Measurements from ENCODE around the gene DIO2. TPM values are rescaled to one million over a fixed set of nuclear protein-coding genes. Genes with fewer than 3 reads are reported as not detected.

DIO2 gene
- total RNA-seq, 4 donors from 2014 or later = 54.0 to 142 (median 123) TPM

GRCh38 chr14:80215081-80215480, 3.8 kb upstream of the DIO2 start:
- Histone ChIP-seq H3K36me3 (no peaks in the 10 kb centered on the region), H3K27ac (peak overlapping the region in 3 of 4 donors; percentile 5 to 80 (median 78)), H3K4me3 (no peak overlapping the region), H3K9me3 (no peaks in the 10 kb centered on the region), H3K4me1 (peaks cover 3 to 53% (median 8%) of the 10 kb centered on the region in 3 donors), H3K27me3 (peaks cover 0 to 11% (median 0%) of the 10 kb centered on the region in 4 donors)
- WGBS, 2 donors = 78 to 83% methylated on average over 4 of the region's 4 CpGs
- no peak for TF ChIP-seq CTCF (IDR thresholded peaks at IDR 0.05)
- no peak for TF ChIP-seq POLR2A (IDR thresholded peaks at IDR 0.05)
- no peak for DNase-seq
- intact Hi-C loops (cut with DNase I) = loop anchor here (10.0 kb wide), 1 partner anchor 370 kb away; no protein-coding TSS in a partner anchor

DNA sequence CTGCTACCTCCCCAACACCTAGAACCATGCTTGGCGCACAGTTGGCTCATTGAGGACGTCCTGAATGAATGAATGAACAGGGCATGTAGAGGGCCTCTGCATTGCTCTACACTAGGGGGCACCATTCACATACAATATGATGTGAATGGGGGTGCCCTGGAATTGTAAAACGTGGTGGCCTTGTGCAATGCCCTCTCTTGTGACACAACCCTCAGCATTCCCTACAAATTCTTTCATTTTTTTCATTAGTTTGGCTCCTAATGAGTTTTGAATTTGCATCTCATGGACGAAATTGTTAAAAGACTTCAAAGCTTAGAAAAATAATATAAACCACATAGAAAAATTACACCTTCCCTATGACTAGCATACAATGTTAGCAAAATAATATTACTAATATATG, 2.3 kb upstream of the DIO2 start:
- TF ChIP-seq POLR2A (IDR thresholded peaks at IDR 0.05) (no peak), CTCF (IDR thresholded peaks at IDR 0.05) (peak in 5 of 6 experiments; percentile 34 to 62 (median 46))
- Histone ChIP-seq H3K4me1 (peaks cover 3 to 53% (median 8%) of the 10 kb centered on the region in 3 donors), H3K36me3 (no peaks in the 10 kb centered on the region), H3K27ac (no peak overlapping the region), H3K9me3 (no peaks in the 10 kb centered on the region), H3K27me3 (peaks cover 0 to 11% (median 0%) of the 10 kb centered on the region in 4 donors), H3K4me3 (no peak overlapping the region)
- DNase-seq = no peak
- 45 to 47% methylated on average over 2 to 4 of the region's 4 CpGs for WGBS, 2 donors
- intact Hi-C loops (cut with DNase I) = loop anchor here (10.0 kb wide), 1 partner anchor 371 kb away; no protein-coding TSS in a partner anchor

DNA sequence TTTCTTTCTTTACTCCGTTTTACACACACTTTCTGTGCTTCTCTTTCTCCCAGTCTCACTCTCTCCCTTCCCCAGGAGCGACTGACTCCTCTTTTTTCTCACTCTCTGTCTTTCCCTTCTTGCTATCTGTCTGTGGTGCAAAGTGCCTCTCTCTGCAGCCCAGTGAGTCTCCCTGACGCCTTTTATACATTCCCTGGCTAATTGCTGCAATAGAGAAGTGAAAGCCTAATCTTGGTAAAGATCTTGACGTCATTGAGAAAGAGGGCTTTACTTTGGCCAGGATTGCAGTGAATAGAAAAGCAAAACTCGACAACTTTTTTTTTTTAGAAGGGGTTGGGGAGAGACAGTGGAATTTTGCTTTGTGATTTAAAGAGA, 706 bp upstream of the DIO2 start:
- Histone ChIP-seq H3K4me1 (peaks cover 3 to 49% (median 8%) of the 10 kb centered on the region in 3 donors), H3K27me3 (peaks cover 0 to 11% (median 0%) of the 10 kb centered on the region in 4 donors), H3K36me3 (no peaks in the 10 kb centered on the region), H3K4me3 (peak overlapping the region in 3 of 4 donors; percentile 31 to 37 (median 32)), H3K27ac (peak overlapping the region in 2 of 4 donors; percentile 17 to 22), H3K9me3 (no peaks in the 10 kb centered on the region)
- TF ChIP-seq CTCF (IDR thresholded peaks at IDR 0.05) (no peak), POLR2A (IDR thresholded peaks at IDR 0.05) (no peak)
- no peak for DNase-seq
- intact Hi-C loops (cut with DNase I) = loop anchor here (10.0 kb wide), 1 partner anchor 373 kb away; no protein-coding TSS in a partner anchor
- WGBS, 2 donors = 2 to 6% methylated on average over 5 of the region's 5 CpGs

- no peak overlapping the region for H3K27ac ChIP-seq
- H3K9me3 ChIP-seq = no peaks in the 10 kb centered on the region
- H3K27me3 ChIP-seq = peaks cover 0 to 11% (median 0%) of the 10 kb centered on the region in 4 donors
- peaks cover 0 to 15% (median 0%) of the 10 kb centered on the region in 3 donors for H3K4me1 ChIP-seq
- intact Hi-C loops (cut with DNase I) = no loop called here
- H3K4me3 ChIP-seq = no peak overlapping the region
- TF ChIP-seq POLR2A (IDR thresholded peaks at IDR 0.05) (no peak), CTCF (IDR thresholded peaks at IDR 0.05) (no peak)
- WGBS, 2 donors = 14 to 29% methylated on average over 1 of the region's 1 CpG
- H3K36me3 ChIP-seq = no peaks in the 10 kb centered on the region
- no peak for DNase-seq
Measured at GRCh38 chr14:80208461-80208860, 2.8 kb downstream of the DIO2 start.

GRCh38 chr14:80206351-80207080, 4.8 kb downstream of the DIO2 start:
- H3K4me1 ChIP-seq = peaks cover 0 to 6% (median 0%) of the 10 kb centered on the region in 3 donors
- no peak for DNase-seq
- peaks cover 0 to 9% (median 0%) of the 10 kb centered on the region in 3 donors for H3K36me3 ChIP-seq
- intact Hi-C loops (cut with DNase I) = no loop called here
- 69 to 79% methylated on average over 8 of the region's 8 CpGs for WGBS, 2 donors
- TF ChIP-seq POLR2A (IDR thresholded peaks at IDR 0.05) = no peak
- TF ChIP-seq CTCF (IDR thresholded peaks at IDR 0.05) = no peak
- H3K4me3 ChIP-seq = no peak overlapping the region
- peaks cover 0 to 11% (median 0%) of the 10 kb centered on the region in 4 donors for H3K27me3 ChIP-seq
- no peak overlapping the region for H3K27ac ChIP-seq
- no peaks in the 10 kb centered on the region for H3K9me3 ChIP-seq
